GM19467 (cell line): Measurements from ENCODE around the gene MKI67.

Experiments used
- ATAC-seq: cut with Tn5 transposase; IDR thresholded peaks from one replicate; pipeline ENCODE4 v1.9.1; 2021; ENCODE audit warnings: mild to moderate bottlenecking, moderate library complexity; ENCODE audit not compliant: unreplicated experiment

MKI67 gene

DNA sequence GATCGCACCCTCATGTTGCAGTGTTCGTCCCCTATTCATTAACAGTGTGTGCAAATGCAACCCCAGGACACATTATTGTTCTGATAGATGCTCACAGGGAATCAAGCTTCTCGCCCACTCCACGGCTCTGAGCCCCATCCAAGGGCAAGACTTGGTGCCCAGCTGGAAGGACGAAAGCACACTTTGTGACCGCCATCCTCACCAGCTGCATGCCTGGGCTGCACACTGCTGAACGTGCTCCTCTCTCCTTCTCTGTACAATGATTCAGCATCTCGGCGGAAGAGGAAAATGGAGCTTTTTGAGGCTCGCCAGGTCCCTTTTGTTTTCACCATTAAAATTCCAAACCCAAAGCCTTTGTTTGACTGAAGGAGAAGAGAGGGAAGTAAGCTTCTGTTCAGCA, 41.9 kb downstream of the MKI67 start:
- ATAC-seq, result no peak

DNA sequence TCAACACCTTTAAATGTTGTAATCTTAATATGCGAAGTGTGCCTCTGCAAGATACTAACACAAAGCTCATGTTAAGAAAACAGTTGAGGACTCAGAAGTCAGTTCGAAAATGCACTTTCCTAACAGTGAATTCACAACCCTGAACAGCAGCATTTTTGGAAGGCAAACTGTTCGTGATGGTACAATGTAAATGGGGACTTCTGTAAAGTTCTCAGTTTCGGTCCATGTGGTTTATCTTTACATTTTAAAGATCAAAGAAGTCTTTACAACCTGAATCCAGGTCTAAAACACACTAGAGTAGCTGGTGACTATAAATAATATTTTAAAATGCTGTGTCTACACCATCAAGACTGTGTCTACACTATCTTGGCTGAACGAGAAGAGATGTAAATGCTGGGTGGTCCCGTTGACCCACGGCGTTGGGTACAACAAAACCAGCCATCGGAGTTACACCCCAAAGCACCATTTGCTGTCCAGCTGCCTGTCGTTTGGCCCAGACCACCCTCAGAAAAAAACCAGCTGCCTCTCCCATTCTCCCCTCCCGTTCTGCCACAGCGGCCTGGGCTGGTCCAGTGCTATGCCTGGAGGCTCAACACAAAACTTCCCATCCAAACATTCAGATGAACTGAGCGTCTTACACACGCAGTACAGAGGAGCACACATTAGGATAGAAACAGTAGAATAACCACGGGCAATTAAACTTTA, 42.9 kb downstream of the MKI67 start:
- ATAC-seq, result no peak

DNA sequence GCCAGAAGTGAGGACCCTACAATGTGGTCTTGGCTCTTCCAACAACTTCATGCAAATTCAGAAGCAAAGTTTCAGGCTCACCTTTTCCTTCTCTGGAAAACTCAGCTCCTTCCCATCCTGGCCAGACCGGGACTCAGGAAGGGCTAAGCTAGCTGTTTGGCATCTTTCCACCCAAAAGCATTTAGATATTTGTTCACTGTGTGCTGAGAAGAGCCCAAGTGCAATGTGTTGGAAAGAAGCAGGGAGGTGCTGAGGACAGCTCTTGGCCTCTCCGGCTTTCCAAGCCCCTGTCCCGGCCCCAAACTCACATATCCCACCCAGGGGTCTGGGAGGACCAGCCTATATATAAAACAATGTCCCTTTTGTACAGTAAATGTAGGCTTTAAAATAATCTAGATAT, 44.5 kb downstream of the MKI67 start:
- no peak for ATAC-seq

DNA sequence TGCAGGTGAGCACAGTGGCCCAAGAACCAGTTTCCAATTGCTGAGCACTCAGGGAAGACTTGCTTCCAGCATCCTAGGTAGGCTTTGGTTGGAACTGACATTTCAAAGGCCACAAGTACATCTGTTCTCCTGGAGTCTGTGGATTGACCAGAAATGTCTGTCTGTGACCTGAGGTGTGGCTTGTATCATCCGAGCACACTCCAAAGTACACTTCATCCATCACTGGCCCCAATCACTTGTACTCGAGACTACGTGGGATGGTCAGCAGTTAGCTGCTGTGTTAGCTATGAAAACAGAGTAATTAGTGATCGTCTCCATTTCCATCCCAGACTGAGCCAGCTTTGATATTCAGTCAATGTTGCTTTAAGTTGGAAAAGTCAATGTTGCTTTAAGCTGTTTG, 45.0 kb downstream of the MKI67 start:
- ATAC-seq, result no peak

DNA sequence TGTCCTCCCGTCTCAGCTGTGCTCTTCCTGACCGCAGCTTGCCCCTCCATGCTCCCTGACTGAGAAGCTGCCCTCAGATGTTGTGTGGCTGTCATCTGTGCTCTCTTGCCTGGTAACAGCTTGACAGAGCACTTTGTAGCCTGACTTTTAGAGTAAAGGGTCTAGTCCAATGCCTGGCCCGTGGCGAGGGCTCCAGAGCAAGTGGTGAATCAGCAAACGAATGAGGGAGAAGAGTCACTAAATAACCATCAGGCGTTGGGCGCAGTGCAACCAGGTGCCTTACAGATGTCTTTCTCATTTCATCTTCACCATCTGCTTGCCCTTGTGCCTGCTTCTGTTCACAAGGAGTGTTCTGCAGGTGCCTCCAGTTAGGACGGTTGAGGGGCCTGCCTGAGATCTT, 45.6 kb downstream of the MKI67 start:
- no peak for ATAC-seq

DNA sequence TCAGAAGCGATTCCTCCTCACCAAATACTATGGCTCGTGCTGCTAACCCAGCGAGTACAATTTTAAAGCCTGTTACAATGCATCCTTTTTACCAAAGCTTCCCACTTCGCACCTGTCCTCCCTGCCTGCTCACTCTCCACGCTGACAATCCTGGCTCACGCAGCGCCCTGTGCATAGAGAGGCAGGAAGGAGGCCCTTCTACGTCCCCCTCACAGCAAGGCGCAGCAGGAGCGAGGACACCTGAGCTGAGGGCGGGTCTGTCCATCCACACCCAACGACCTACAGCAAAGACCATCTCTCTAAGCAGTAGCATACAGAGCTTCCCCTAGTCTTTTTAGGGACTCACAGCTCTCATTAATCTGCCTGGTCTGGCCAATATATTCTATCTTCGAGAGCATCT, 46.0 kb downstream of the MKI67 start:
- ATAC-seq, result no peak

DNA sequence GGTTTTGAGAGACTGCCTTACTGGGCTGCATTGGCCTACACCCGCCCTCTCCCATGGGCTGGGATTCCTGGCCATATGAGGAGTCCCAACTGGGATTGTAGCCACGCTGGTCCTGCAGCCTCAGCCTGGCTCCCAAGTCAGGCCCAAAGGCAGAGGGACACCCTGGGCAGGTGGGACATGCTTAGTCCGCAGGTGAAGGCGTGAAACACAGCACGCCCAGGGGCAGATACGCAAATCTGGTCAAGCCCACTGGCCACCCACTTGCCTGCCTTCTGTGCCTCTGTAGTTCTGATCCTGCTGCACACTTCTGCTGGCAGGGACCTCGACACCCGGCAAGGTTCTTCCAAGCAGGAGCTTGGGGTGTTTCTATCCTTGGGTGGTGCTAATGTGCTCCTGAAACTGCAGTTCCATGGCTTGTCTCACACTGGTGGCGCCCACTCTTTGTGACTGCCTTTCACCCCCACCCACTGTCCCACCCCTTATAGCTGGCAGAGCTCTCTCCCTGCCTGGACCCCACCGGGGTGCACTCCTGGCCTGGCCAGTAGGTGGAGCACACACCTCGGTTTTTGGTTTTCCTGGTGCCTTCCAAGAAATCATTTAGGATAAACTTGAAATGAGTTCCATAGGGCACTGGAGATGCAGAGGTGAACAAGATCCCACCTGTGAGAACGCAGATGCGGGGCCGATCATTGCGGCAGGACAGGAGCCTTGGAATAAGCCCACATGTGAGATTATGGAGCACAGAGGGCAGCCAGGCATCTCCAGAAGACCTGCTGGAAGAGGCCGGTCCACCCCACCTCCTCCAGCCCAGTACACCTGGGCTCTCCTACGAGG, 47.9 kb downstream of the MKI67 start:
- ATAC-seq, result no peak

DNA sequence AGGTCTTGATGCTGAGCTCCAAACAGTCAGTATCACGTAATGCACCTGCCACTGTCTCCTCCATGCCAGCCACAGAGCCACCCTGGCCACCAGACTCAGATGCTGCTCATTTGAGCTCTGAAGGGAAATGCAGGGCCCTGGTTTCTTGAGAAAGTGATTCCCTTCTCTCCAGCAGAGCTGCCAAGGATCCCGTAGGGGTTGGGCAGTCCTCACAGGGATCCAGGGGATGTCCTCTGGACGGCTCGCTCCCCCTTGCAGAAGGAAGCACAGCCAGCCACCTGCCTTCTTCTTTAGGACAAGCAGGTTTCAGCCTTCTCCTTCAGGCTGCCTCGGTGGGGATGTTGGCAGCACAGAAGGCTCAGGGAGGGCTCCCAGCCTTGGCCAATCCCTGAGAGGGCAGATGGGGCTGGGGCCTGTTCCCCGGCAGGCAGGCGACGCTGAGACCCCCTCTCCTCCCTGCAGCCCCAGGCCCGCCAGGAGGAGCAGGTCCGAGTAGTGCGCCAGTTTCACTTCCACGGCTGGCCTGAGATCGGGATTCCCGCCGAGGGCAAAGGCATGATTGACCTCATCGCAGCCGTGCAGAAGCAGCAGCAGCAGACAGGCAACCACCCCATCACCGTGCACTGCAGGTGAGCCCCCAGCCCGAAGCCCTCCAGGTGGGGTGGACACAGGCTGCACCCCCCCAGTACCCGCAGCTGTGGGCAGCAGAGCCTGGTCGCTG, 48.9 kb downstream of the MKI67 start:
- no peak for ATAC-seq

DNA sequence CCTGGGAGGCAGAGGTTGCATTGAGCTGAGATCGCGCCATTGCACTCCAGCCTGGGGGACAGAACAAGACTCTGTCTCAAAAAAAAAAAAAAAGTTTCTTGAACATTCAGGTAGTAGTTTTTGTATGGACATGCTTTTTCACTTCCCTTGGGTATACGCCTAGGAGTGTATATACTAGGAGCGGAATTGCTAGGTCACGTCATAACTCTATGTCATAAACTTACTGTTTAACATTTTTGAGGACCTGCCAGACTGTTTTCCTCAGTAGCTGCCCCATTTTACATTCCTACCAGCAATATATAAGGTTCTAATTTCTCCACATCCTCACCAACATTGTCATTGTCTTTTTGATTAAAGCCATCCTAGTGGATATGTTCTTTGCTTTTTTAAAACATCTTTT, 51.6 kb downstream of the MKI67 start:
- no peak for ATAC-seq

DNA sequence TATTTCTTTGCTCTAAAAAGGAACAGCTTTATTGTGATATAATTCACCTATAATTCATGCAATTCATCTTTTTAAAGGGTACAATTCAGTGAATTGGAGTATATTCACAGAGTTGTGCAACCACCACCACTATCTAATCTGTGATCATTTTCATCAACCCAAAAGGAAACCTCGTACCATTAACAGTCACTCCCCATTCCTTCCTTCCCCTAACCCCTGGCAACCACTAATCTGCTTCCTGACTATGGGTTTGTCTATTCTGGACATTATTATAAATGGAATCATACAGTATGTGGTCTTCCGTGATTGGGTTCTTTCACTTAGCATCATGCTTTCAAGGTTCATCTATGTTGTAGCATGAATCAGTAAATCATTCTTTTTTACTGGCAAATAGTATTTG, 52.3 kb downstream of the MKI67 start:
- no peak for ATAC-seq

DNA sequence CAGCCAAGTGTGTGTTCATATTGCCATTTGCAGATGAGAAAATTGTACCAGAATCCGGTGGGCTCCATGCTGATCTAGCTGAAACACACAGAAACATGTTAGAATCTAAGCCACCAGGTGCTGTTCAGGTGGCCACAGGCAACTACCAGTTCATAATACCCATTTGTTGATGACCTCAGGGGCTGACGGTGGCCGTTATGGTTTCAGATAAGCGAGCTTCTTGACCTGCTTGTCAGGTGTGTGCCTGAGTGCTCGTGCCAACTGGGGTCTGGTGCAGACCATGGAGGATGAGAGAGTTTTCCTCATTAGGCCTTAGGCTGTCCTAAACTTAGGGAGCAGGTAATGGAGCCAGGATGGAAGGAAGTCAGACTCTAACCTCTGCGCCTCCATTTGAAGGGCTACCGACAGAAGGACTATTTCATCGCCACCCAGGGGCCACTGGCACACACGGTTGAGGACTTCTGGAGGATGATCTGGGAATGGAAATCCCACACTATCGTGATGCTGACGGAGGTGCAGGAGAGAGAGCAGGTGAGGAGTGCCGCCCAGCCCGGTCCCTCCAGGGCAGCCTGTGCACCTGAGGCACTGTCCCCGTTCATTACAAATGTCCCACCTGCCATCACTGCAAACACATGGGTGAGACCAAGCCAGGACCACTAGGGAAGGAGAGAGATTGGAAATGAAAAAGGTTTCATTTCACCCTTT, 53.1 kb downstream of the MKI67 start:
- no peak for ATAC-seq

DNA sequence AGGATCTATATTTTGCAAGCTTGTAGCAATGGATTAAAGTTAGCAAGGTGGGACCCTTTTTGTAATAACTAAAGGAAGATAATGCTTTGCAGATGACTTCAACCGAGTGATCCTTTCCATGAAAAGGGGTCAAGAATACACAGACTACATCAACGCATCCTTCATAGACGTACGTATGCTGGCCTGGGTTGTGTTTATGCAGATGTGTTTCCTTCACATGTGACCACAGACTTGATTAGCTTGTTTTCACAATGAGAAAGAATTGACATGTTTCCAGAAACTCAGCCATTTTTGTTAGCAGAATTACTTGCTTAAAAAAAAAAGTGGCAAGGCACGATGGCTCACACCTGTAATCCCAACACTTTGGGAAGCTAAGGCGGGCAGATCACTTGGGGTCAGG, 54.2 kb downstream of the MKI67 start:
- ATAC-seq, result no peak

DNA sequence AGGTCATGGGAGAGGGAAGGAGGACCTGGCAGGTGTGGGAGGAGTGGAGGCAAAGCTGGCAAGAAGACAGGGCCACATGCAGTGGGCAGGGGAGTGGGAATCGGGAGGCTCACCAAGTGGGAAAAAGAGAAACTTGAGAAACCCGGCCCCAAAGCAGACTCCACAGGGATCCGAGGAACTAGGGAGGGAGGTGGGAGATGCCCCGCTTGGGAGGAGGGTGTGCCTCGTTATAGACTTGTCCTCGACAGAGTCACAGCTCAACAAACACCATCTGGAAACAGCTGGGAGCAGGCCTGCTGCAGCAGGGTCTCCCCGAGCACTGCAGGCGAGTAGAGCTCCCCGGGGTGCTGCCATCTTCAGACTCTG, 54.8 kb downstream of the MKI67 start:
- ATAC-seq, result no peak

DNA sequence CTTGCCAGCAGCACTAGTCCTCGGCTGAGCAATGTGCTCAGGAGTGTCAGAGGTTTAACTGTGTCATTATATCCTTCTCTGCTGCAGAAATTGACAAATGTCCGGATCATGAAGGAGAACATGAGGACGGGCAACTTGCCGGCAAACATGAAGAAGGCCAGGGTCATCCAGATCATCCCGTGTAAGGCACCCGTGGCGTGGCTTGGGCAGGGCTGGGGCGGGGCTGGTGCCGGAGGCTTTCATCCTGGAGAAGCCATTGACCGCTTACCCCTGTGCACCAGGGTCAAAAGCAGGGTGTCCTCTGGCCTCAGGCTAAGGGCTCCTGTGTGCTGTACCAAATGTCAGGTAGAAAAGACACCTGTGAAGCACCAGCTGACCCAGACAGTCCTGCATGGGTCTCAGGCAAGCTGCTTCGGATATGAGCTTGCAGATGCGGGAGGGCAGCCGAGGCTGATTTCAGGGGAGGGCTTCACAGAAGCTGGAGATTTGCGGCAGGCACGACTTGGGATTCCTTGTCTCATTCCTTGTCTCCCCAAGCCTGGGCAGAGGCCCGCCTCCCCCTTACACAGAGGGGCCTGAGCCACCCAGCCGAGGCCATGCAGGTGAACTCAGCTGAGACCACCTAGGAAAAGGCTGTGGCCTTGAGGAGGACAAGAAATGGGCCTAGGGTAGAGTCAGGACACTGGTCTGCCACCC, 55.4 kb downstream of the MKI67 start:
- no peak for ATAC-seq

DNA sequence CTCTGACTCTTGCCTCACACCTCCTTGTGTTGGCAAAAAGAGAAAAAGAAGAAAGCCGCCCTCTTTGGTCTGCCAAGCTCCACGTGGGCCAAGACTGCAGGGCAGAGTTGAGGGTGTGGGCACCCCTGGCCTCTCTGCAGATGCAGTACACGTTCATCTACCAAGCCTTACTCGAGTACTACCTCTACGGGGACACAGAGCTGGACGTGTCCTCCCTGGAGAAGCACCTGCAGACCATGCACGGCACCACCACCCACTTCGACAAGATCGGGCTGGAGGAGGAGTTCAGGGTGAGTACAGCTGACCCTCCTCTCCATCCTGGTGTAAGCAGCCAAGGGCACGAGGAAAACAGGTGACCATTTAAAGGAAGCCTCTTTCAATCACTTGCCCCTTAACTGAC, 56.1 kb downstream of the MKI67 start:
- ATAC-seq, result no peak

DNA sequence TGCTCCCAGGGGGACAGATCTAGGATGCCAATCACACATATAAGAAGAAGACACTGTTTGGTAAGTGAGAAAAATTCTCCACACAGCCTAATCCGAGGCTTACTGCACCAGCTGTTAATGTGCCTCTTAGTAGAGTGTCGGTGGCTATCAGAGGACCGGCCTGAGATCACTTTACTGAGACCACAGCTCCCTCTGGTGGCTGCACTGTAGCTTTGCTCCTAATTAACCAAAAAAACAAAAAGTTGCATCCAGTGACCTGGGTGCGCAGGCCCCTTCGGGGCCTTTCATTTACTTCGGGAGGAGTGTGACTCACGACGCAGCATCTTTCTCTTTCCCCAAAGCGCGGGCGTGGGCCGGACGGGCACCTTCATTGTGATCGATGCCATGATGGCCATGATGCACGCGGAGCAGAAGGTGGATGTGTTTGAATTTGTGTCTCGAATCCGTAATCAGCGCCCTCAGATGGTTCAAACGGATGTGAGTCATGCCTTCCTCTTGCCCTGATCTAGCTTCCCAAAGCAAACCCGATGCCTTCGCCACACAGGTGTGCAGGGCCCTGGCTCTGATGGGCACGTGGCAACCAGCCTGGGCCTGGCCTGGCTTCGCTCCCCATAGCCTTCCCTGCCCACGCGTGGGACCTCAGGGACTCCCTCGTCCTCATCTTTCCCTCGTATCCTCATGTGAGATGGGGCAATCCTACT, 56.7 kb downstream of the MKI67 start:
- ATAC-seq, result peak; percentile 33

DNA sequence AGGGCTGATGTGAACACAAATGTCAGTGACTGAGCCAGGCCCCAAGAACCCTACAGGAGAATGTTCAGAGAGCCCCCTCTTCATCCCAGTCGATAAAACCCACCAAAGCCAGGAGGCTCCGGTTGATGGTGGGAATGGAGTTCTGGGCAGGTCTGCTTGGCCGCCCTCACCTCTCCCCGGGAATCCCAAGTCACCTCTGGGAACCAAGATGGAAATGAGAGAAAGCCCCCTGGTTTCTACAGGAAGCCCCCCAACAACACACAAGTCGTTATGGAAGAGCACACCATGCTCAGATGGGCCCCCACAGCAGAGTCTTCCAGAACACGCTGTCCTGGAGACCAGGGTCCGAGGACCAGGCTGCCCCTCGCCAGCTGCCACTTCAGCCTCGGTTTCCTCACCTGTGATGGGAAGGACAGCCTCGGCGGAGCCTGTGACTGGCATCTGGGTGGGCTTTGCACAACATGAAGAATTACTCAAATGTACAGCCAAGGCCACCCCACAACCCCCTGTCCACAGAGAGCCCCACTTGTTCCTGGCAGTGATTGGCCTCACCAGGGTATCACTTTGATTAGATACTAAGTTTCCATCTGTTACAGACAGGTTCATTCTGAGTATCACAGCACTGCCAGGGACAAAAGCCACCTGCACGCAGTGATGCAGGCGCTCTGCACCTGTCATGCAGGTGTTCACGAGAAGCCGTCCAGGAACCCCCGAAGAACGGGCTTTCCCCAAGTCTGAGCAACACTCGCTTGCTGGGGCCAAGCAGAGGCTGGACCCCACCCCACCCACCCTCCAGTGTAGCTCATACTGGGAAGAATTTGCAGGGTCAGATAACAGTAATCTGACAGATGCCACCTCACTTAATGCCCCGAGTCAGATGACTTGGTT, 57.6 kb downstream of the MKI67 start:
- no peak for ATAC-seq

DNA sequence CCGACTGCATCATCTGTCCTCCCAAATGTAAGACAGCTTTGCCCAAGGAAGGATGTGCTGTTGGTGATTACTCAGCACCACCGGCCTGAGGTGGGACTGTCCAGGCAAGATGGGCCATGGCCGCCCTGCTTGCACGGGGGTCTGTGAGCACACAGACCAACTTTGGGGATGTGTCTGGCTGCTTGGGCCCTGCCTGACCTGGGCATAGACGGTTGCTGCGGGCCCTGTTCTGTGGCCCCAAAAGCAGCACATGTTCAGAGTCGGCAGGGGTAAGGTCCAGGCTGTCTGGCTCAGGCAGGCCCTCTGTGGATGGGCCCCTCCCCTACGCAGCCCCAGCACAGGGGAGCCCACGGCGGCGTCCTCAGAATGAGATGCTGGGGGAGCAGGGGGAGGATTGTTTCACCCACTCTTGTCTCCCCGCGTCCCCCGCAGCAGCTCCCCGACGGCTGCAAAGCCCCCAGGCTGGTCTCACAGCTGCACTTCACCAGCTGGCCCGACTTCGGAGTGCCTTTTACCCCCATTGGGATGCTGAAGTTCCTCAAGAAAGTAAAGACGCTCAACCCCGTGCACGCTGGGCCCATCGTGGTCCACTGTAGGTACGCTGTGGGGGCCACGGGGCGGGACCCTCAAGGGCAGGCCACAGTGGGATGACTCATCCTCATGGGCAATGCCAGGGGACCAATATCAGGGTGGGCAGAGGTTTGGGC, 58.4 kb downstream of the MKI67 start:
- no peak for ATAC-seq
